K562 (cell line): ENCODE results near the gene POLDIP3. TPM values are rescaled to one million over a fixed set of nuclear protein-coding genes. Genes with fewer than 3 reads are reported as not detected.

Source experiments
- ATAC-seq: fragments of 200-7000 bp; cut with Tn5 transposase; 3 replicates; pipeline ENCODE4 v1.9.1; 2020; ENCODE audit warnings: moderate library complexity
- BruUV-seq: library from RNA; stranded (reverse); fragments of 400-500 nt; replicated peaks from 2 replicates; lab custom pipeline; 2021; lab: Mats Ljungman, UMichigan
- CTCF ChIA-PET: fragments of 300-600 bp; formaldehyde crosslinking; extraction: SDS; loops from one replicate; lab custom pipeline; 2021; ENCODE audit warnings: low intra/inter-chr PET ratio; lab: Yijun Ruan, JAX
- POLR2A ChIA-PET: fragments of 300-600, 350-650 bp; sonication (Branson Sonifier 250); formaldehyde crosslinking; extraction: SDS; loops from one replicate; lab custom pipeline; 2021; ENCODE audit warnings: antibody characterized with exemption, inconsistent platforms; lab: Yijun Ruan, JAX
- DNase-seq, 4 experiments: peaks; one replicate each; pipeline versions ENCODE4 v3.0.0 to v3.0.0-alpha.2; 2011 to 2018; ENCODE audit warnings: low spot score in 3 of 4, mixed read lengths in 3 of 4; ENCODE audit errors: extremely low read depth in 1 of 4
- FAIRE-seq: peaks from 2 replicates; lab custom pipeline; 2011; peaks lifted over from hg19 to GRCh38; lab: Jason Lieb, UNC
- H2AFZ ChIP-seq: 2 replicates; pipeline ENCODE4 v1.6.0; 2011; ENCODE audit warnings: low read depth, low read length, control low read depth, inconsistent platforms
- H3K27ac ChIP-seq: fragments of 200-600 bp; 3 replicates; pipeline ENCODE4 v1.8.0; 2011; ENCODE audit warnings: low read depth, mild to moderate bottlenecking, control low read depth, inconsistent platforms, low read length, moderate library complexity, mixed read lengths; ENCODE audit errors: extremely low read depth
- H3K27me3 ChIP-seq, 2 experiments: fragments of 300-600 bp in 1 of 2; 2 replicates in 1 of 2; 3 replicates in 1 of 2; pipeline versions ENCODE4 v1.6.0 to v1.8.0; 2011; ENCODE audit warnings: inconsistent platforms in 2 of 2, low read length in 2 of 2, mild to moderate bottlenecking in 1 of 2, mixed read lengths in 1 of 2, moderate library complexity in 1 of 2; ENCODE audit not compliant: control insufficient read depth in 2 of 2, insufficient read depth in 2 of 2
- H3K36me3 ChIP-seq: fragments of 300-600 bp; 3 replicates; pipeline ENCODE4 v1.8.0; 2011; ENCODE audit warnings: mild to moderate bottlenecking, low read length, inconsistent platforms; ENCODE audit not compliant: control insufficient read depth, insufficient read depth
- H3K4me1 ChIP-seq, 2 experiments: fragments of 200-600 bp in 1 of 2; replicated peaks in 1 of 2; 2 replicates in 1 of 2; 3 replicates in 1 of 2; pipeline versions ENCODE4 v1.5.1 to v1.8.0; 2011; ENCODE audit warnings: inconsistent platforms in 2 of 2, low read length in 2 of 2, mild to moderate bottlenecking in 1 of 2, mixed read lengths in 1 of 2, moderate library complexity in 1 of 2; ENCODE audit not compliant: control insufficient read depth in 2 of 2, insufficient read depth in 2 of 2
- H3K4me2 ChIP-seq: 2 replicates; pipeline ENCODE4 v1.6.1; 2011; ENCODE audit warnings: low read length, control low read depth, inconsistent platforms, mixed read lengths; ENCODE audit not compliant: insufficient read depth
- H3K4me3 ChIP-seq: fragments of 200-600 bp; sonication (generic), shearing (Covaris generic); 2 replicates; pipeline ENCODE4 v1.5.1; 2016; ENCODE audit warnings: control low read depth, inconsistent platforms
- H3K79me2 ChIP-seq: fragments of 200-600 bp; 3 replicates; pipeline ENCODE4 v1.8.0; 2011; ENCODE audit warnings: low read length, inconsistent platforms; ENCODE audit not compliant: control insufficient read depth, insufficient read depth
- H3K9ac ChIP-seq, 2 experiments: 2 replicates each; pipeline versions ENCODE4 v1.6.0 to v1.6.1; 2011; ENCODE audit warnings: low read depth in 2 of 2, low read length in 2 of 2, control low read depth in 1 of 2, inconsistent platforms in 1 of 2, mild to moderate bottlenecking in 1 of 2, mixed read lengths in 1 of 2; ENCODE audit not compliant: insufficient read depth in 1 of 2
- H3K9me1 ChIP-seq: one replicate; pipeline ENCODE4 v1.6.0; 2011; ENCODE audit warnings: inconsistent platforms, mild to moderate bottlenecking, low read length, moderate library complexity; ENCODE audit not compliant: control insufficient read depth, insufficient read depth
- H3K9me3 ChIP-seq: replicated peaks from 2 replicates; pipeline ENCODE4 v1.5.1; 2011; ENCODE audit warnings: low read depth, low read length, inconsistent platforms; ENCODE audit not compliant: control insufficient read depth, insufficient read depth
- H4K20me1 ChIP-seq: replicated peaks from 2 replicates; pipeline ENCODE4 v1.6.1; 2011; ENCODE audit warnings: low read length, inconsistent platforms, mixed read lengths; ENCODE audit not compliant: control insufficient read depth, insufficient read depth
- ARHGAP35 ChIP-seq: fragments of 450-650 bp; IDR thresholded peaks from 2 replicates; pipeline ENCODE4 v1.6.1; 2018; ENCODE audit not compliant: partially characterized antibody
- ARID3A ChIP-seq: IDR thresholded peaks from 2 replicates; pipeline ENCODE4 v1.6.1; 2012; ENCODE audit warnings: low read depth, low read length, improper control_type of control experiment, borderline replicate concordance
- HCFC1 ChIP-seq: IDR thresholded peaks from 2 replicates; pipeline ENCODE4 v1.6.1; 2012; ENCODE audit warnings: low read depth, low read length, improper control_type of control experiment
- NKRF ChIP-seq: fragments of 450-650 bp; IDR thresholded peaks from 2 replicates; pipeline ENCODE4 v1.6.1; 2016; ENCODE audit warnings: borderline replicate concordance
- POLR2G ChIP-seq: fragments of 200-400 bp; formaldehyde crosslinking; IDR thresholded peaks from 2 replicates; pipeline ENCODE4 v1.6.1; 2017; ENCODE audit warnings: low read depth, mild to moderate bottlenecking, antibody characterized with exemption, low read length, moderate library complexity
- XRCC3 ChIP-seq: fragments of 450-650 bp; IDR thresholded peaks from 2 replicates; pipeline ENCODE4 v1.6.1; 2017; ENCODE audit warnings: mild to moderate bottlenecking, moderate library complexity
- ZC3H11A ChIP-seq: IDR thresholded peaks from 2 replicates; pipeline ENCODE4 v1.6.1; 2012; ENCODE audit warnings: low read depth, low read length, improper control_type of control experiment
- ZNF121 ChIP-seq: sonication (generic); formaldehyde crosslinking; conservative IDR thresholded peaks from 2 replicates; pipeline ENCODE4 v1.8.0; 2022; ENCODE audit warnings: missing genetic modification reagents
- ZNF134 ChIP-seq: fragments of 250-450 bp; sonication (Bioruptor Pico); conservative IDR thresholded peaks from 2 replicates; pipeline ENCODE4 v1.4.0; 2020
- ZNF174 ChIP-seq: fragments of 250-450 bp; sonication (Bioruptor Pico); IDR thresholded peaks from 2 replicates; pipeline ENCODE4 v1.4.0; 2020; ENCODE audit warnings: mild to moderate bottlenecking
- ZNF232 ChIP-seq: sonication (generic); formaldehyde crosslinking; IDR thresholded peaks from 2 replicates; pipeline ENCODE4 v1.8.0; 2022; ENCODE audit warnings: mild to moderate bottlenecking, missing genetic modification reagents
- ZNF384 ChIP-seq: IDR thresholded peaks from 2 replicates; pipeline ENCODE4 v1.6.1; 2012; ENCODE audit warnings: low read depth, low read length, improper control_type of control experiment
- ZNF561 ChIP-seq: fragments of 450-650 bp; formaldehyde crosslinking; conservative IDR thresholded peaks from 2 replicates; pipeline ENCODE4 v1.4.0; 2020; ENCODE audit warnings: mild to moderate bottlenecking, moderate library complexity
- WGBS: fragments of 100-300 bp; shearing (Covaris generic); methylation state at CpG from one replicate; pipeline ENCODE4 v1.1.6; 2016; ENCODE audit warnings: low coverage, mixed read lengths; ENCODE audit not compliant: insufficient coverage; ENCODE audit errors: missing lambda C conversion rate; 5-methylcytosine and 5-hydroxymethylcytosine counted together
- in situ Hi-C: fragments of 300-500 bp; cut with MboI; formaldehyde crosslinking; loops from 4 replicates; pipeline ENCODE4 v1.15.0; 2018; ENCODE audit warnings: inconsistent platforms, mixed read lengths
- intact Hi-C: fragments of 100-400 bp; cut with micrococcal nuclease; formaldehyde crosslinking; loops from 2 replicates; pipeline ENCODE4 v1.14.2; 2022
- polyA plus RNA-seq, 8 experiments: library from polyadenylated mRNA; depleted of rRNA in 4 of 8; stranded (reverse) in 5 of 8; unstranded in 3 of 8; fragments of >200 nt; fragmentation: Nextera tagmentation in 2 of 8; fragmentation: Illumina TruSeq in 1 of 8; extraction: Ambion mirVana in 2 of 8; extraction: Trizol in 1 of 8; gene quantifications; 2 replicates each; pipeline versions ENCODE4 v1.2.1 to v1.2.3, GENCODE V29; 2011 to 2014; ENCODE audit warnings: inconsistent platforms in 1 of 8, missing spikeins in 1 of 8
- total RNA-seq, 7 experiments: library from RNA; depleted of rRNA in 6 of 7; stranded (reverse); fragments of >200 nt in 6 of 7; fragmentation: Illumina TruSeq in 2 of 7; extraction: Trizol in 2 of 7; gene quantifications; 2 replicates each; pipeline versions ENCODE4 v1.2.1 to v1.2.3, GENCODE V29; 2011 to 2021; ENCODE audit warnings: low replicate concordance in 1 of 7

The POLDIP3 gene
- total and polyA plus RNA-seq, 9 of the 15 experiments (the other 6 are each of a cell fraction or from before 2014, with no cell fraction given), result 14.3 to 53.0 (median 26.3) TPM

- H3K79me2 ChIP-seq, result no peaks in the 10 kb centered on the region; the same call in 2 of the 3 replicates
- BruUV-seq, result no TSS peak
- H3K36me3 ChIP-seq, result peaks cover 41% of the 10 kb centered on the region; the same call in 1 of the 3 replicates
- ATAC-seq (no peak), FAIRE-seq (no peak)
- ChIA-PET POLR2A (interaction anchor here (1.1 kb wide), 1 partner anchor 49 kb away, joined by 3 read pairs; the partner anchor contains the start of gene POLDIP3), CTCF (no interaction called here)
- no peak overlapping the region for H2AFZ ChIP-seq
- 97% methylated on average over 6 of the region's 12 CpGs for WGBS
- in situ Hi-C loops, result no loop called here
- TF ChIP-seq XRCC3, result no peak
- TF ChIP-seq ZNF561 (CRISPR knock-in tag), result no peak
- no peak for TF ChIP-seq ZNF134 (CRISPR knock-in tag)
- peak; percentile 60 for TF ChIP-seq POLR2G
- TF ChIP-seq ZC3H11A, result no peak
- TF ChIP-seq, all 486 proteins: peak for 1
- H3K9me1 ChIP-seq, result no peaks in the 10 kb centered on the region
- H3K27me3 ChIP-seq, result no peaks in the 10 kb centered on the region
- H3K9ac ChIP-seq, result peak overlapping the region in 1 of 2 experiments; percentile 48; a peak in 1 of 4 replicates
- no peak overlapping the region for H3K4me3 ChIP-seq
- H3K27ac ChIP-seq, result no peak overlapping the region
- DNase-seq, result peak in 1 of 4 experiments; percentile 4
- no peaks in the 10 kb centered on the region; the same call in 1 of the 2 replicates for H3K9me3 ChIP-seq
- peaks cover 10 to 26% of the 10 kb centered on the region in 2 experiments; a peak in 4 of 5 replicates for H3K4me1 ChIP-seq
- intact Hi-C loops, result no loop called here
- H3K4me2 ChIP-seq, result no peak overlapping the region
- H4K20me1 ChIP-seq, result no peaks in the 10 kb centered on the region; the same call in 1 of the 2 replicates
Measured at GRCh38 chr22:42565956-42566355, 48.7 kb downstream of the POLDIP3 start.

GRCh38 chr22:42564699-42565098 lies 50.0 kb downstream of the POLDIP3 start:
- H3K27ac ChIP-seq, result no peak overlapping the region
- POLR2A ChIA-PET, result no interaction called here
- H3K4me1 ChIP-seq, result peaks cover 10 to 26% of the 10 kb centered on the region in 2 experiments; a peak in 4 of 5 replicates
- 97% methylated on average over 12 of the region's 17 CpGs for WGBS
- peaks cover 44% of the 10 kb centered on the region; the same call in 1 of the 3 replicates for H3K36me3 ChIP-seq
- FAIRE-seq (no peak), DNase-seq (no peak), ATAC-seq (no peak)
- BruUV-seq, result no TSS peak
- no peaks in the 10 kb centered on the region for H3K9me1 ChIP-seq
- no peak overlapping the region for H3K4me2 ChIP-seq
- in situ Hi-C loops, result loop anchor here (5.0 kb wide), 1 partner anchor 52 kb away; no protein-coding TSS in a partner anchor
- H3K79me2 ChIP-seq, result no peaks in the 10 kb centered on the region; the same call in 2 of the 3 replicates
- no peaks in the 10 kb centered on the region for H4K20me1 ChIP-seq
- no peak overlapping the region for H2AFZ ChIP-seq
- no peak overlapping the region for H3K4me3 ChIP-seq
- intact Hi-C loops, result no loop called here
- no peaks in the 10 kb centered on the region; the same call in 1 of the 2 replicates for H3K9me3 ChIP-seq
- no peak overlapping the region for H3K9ac ChIP-seq
- CTCF ChIA-PET, result no interaction called here
- H3K27me3 ChIP-seq, result no peaks in the 10 kb centered on the region
- TF ChIP-seq POLR2G (0 out of 2 replicates have a peak, but pooled peaks have one; percentile 49), ZNF384 (no peak), ZNF121 (CRISPR knock-in tag) (peak; percentile 68), NKRF (no peak), HCFC1 (no peak), ARID3A (no peak), ZNF174 (no peak), ZNF232 (CRISPR knock-in tag) (no peak), ARHGAP35 (no peak)
